Stimulated activated naive CD4-positive, alpha-beta T cell (primary cell): ENCODE data around the gene NECTIN4.

ENCODE experiments used
- DNase-seq, 6 experiments: peaks; one replicate each; lab custom pipeline; 2025; lab: John Stamatoyannopoulos, UW

The NECTIN4 gene

DNA sequence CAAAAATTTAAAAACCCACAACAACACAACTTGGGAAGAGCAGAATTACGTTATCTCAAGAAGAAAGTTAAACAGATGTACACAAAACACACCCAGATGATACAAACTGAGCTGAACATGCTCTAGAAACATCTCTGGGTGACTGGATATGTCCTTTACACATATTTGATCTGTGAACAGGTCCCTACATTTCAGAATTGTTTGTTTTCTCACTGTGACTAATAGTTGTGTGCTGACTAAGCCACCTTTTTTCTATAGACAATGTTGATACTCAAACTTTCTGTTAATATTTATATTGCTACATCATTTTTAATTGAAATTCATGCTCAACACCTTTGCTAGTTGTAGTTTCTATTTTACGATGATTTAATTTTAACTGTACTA is 67.4 kb downstream of the NECTIN4 start:
- DNase-seq, result no peak

- DNase-seq, result peak; percentile 87 to 94 (median 90)
Measured at GRCh38 chr1:161021165-161021969, 68.0 kb downstream of the NECTIN4 start.
